OCI-LY3 (cell line): ENCODE data around the gene DTYMK.

Experiments
- EZH2phosphoT487 ChIP-seq: fragments of 200-600 bp; shearing (Covaris generic); IDR thresholded peaks from 2 replicates; pipeline ENCODE4 v1.6.1; 2018; ENCODE audit warnings: antibody characterized with exemption, mixed run types, low read depth
- TF ChIP-seq, protein P1 (sequence below): fragments of 200-600, 300-600 bp; sonication (generic); IDR thresholded peaks from 2 replicates; pipeline ENCODE4 v1.5.1; 2014; ENCODE audit warnings: antibody characterized with exemption, low read length, low read depth

- TF ChIP-seq, protein P1, sequence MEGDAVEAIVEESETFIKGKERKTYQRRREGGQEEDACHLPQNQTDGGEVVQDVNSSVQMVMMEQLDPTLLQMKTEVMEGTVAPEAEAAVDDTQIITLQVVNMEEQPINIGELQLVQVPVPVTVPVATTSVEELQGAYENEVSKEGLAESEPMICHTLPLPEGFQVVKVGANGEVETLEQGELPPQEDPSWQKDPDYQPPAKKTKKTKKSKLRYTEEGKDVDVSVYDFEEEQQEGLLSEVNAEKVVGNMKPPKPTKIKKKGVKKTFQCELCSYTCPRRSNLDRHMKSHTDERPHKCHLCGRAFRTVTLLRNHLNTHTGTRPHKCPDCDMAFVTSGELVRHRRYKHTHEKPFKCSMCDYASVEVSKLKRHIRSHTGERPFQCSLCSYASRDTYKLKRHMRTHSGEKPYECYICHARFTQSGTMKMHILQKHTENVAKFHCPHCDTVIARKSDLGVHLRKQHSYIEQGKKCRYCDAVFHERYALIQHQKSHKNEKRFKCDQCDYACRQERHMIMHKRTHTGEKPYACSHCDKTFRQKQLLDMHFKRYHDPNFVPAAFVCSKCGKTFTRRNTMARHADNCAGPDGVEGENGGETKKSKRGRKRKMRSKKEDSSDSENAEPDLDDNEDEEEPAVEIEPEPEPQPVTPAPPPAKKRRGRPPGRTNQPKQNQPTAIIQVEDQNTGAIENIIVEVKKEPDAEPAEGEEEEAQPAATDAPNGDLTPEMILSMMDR = peak; percentile 48
- TF ChIP-seq EZH2phosphoT487 = no peak
Observed at GRCh38 chr2:241659150-241659739, 27.4 kb downstream of the DTYMK start.
